Measurements from ENCODE around the gene DPAGT1. TPM values are rescaled to one million over a fixed set of nuclear protein-coding genes. Genes with fewer than 3 reads are reported as not detected.

DPAGT1 gene
- total and polyA plus RNA-seq, 5 experiments from 2014 or later, result 28.7 to 37.5 (median 29.0) TPM

GRCh38 chr11:119126675-119127268 lies 25.1 kb upstream of the DPAGT1 start:
- peaks cover 14 to 33% (median 28%) of the 10 kb centered on the region in 4 donors for H3K4me1 Mint-ChIP-seq
- no peaks in the 10 kb centered on the region for H3K9me3 Mint-ChIP-seq
- H3K36me3 Mint-ChIP-seq, result peaks cover 3 to 64% (median 7%) of the 10 kb centered on the region in 3 donors
- no peak overlapping the region for H3K4me3 Mint-ChIP-seq
- no peaks in the 10 kb centered on the region for H3K27me3 Mint-ChIP-seq
- DNase-seq (no peak), ATAC-seq (no peak)
- peak overlapping the region in 6 of 10 donors; percentile 3 to 72 (median 59) for H3K27ac Mint-ChIP-seq
- POLR2A ChIA-PET, result interaction anchor here (0.7 to 1.0 kb wide), 3 partner anchors 11 to 512 kb away, joined by 3 to 5 read pairs (median 3); no protein-coding TSS in a partner anchor

DNA sequence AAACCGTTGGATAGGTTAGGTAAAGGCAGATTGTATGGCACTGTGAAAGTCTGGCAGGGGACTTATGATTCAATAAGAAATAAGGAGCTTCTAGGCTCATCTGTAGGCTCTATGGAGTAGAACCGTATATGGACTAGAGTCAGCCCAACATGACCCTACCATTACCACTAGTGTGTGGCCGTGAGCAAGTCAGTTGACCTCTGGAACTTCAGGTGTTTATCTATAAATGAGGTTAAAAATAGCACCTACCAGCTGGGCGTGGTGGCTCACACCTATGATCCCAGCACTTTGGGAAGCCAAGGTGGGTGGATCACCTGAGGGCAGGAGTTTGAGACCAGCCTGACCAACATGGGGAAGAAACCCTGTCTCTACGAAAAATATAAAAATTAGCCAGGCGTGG lies 24.2 kb upstream of the DPAGT1 start:
- POLR2A ChIA-PET, result interaction anchor here (1.0 kb wide), 1 partner anchor 10 kb away, joined by 3 read pairs; no protein-coding TSS in a partner anchor
- ATAC-seq (no peak), DNase-seq (no peak)
- Mint-ChIP-seq H3K27me3 (no peaks in the 10 kb centered on the region), H3K27ac (peak overlapping the region in 1 of 10 donors; percentile 29), H3K4me1 (peaks cover 16 to 39% (median 32%) of the 10 kb centered on the region in 4 donors), H3K9me3 (no peaks in the 10 kb centered on the region), H3K4me3 (no peak overlapping the region), H3K36me3 (peaks cover 3 to 55% (median 5%) of the 10 kb centered on the region in 3 donors)

DNA sequence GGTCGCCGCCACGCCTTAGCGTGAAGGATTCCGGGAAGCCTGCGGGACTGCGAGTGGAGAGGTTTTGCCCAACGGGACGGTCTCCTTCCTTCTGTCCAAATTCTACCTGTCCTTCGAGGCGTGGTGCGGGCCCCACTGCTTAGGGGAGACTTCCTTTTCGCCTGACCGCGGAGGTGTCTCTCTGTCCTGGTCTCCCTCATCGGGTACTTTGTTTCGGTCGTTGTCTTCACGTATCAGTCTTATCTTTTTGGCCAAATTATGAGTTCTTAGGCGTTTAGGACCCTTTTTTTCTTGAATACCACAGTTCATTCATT lies 20.1 kb upstream of the DPAGT1 start:
- POLR2A ChIA-PET, result interaction anchor here (0.8 to 9.9 kb wide), 15 partner anchors 9 to 686 kb away, joined by 3 to 130 read pairs (median 6); partner anchors contain the start of genes C2CD2L, CENATAC, DPAGT1 and HMBS
- no peaks in the 10 kb centered on the region for H3K9me3 Mint-ChIP-seq
- H3K27me3 Mint-ChIP-seq, result no peaks in the 10 kb centered on the region
- H3K4me1 Mint-ChIP-seq, result peaks cover 25 to 43% (median 42%) of the 10 kb centered on the region in 4 donors
- DNase-seq (no peak), ATAC-seq (no peak)
- H3K27ac Mint-ChIP-seq, result peak overlapping the region; percentile 95 to 98 (median 96)
- H3K36me3 Mint-ChIP-seq, result peaks cover 0 to 22% (median 3%) of the 10 kb centered on the region in 3 donors
- H3K4me3 Mint-ChIP-seq, result peak overlapping the region; percentile 84 to 99 (median 92)

GRCh38 chr11:119121008-119121810 lies 19.6 kb upstream of the DPAGT1 start, which contains the start of gene HINFP:
HINFP (plus strand) TSS chr11:119121580; CDS start chr11:119126945, 5,365 bp downstream.
- peak within 1 kb of the TSS; percentile 84 to 99 (median 92) for H3K4me3 Mint-ChIP-seq
- peak; percentile 94 to 100 (median 99) for DNase-seq
- peak; percentile 94 to 97 for ATAC-seq
- H3K4me1 Mint-ChIP-seq, result peaks cover 26 to 46% (median 43%) of the 10 kb centered on the region in 4 donors
- no peaks in the 10 kb centered on the region for H3K9me3 Mint-ChIP-seq
- H3K27ac Mint-ChIP-seq, result peak within 1 kb of the TSS; percentile 95 to 98 (median 96)
- POLR2A ChIA-PET, result interaction anchor here (0.7 to 9.9 kb wide), 18 partner anchors 9 to 685 kb away, joined by 3 to 130 read pairs (median 5); partner anchors contain the start of genes C2CD2L, CENATAC, DPAGT1 and HMBS
- H3K27me3 Mint-ChIP-seq, result no peaks in the 10 kb centered on the region
- peaks cover 0 to 20% (median 3%) of the 10 kb centered on the region in 3 donors for H3K36me3 Mint-ChIP-seq

GRCh38 chr11:119120639-119121007 lies 19.0 kb upstream of the DPAGT1 start:
- Mint-ChIP-seq H3K27ac (peak overlapping the region; percentile 95 to 98 (median 96)), H3K36me3 (peaks cover 0 to 20% (median 3%) of the 10 kb centered on the region in 3 donors), H3K4me1 (peaks cover 30 to 52% (median 47%) of the 10 kb centered on the region in 4 donors), H3K4me3 (peak overlapping the region; percentile 84 to 99 (median 92)), H3K9me3 (no peaks in the 10 kb centered on the region), H3K27me3 (no peaks in the 10 kb centered on the region)
- DNase-seq (peak in 1 of 10 donors; percentile 15), ATAC-seq (no peak)
- POLR2A ChIA-PET, result interaction anchor here (1.1 to 9.9 kb wide), 12 partner anchors 12 to 207 kb away, joined by 3 to 130 read pairs (median 7); partner anchors contain the start of genes C2CD2L, DPAGT1, HMBS and HYOU1

DNA sequence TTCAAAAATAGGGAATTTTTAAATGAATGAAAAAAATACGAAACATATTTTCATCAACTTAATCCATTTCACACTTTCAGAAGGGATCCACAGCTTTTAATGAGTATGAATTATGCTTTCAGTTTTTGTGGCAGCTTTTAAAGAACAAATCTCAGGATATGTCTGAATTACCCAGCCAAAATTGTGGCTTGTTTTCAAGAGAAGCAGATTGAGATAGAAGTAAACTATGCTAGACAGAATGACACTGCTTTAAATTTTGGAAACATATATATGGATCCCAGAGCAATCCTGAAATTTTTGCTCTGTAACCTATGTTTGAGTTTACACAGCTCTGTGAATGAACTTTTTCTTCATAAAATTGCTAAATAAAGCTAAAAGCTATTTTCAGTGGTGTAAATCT lies 17.3 kb upstream of the DPAGT1 start:
- no peaks in the 10 kb centered on the region for H3K9me3 Mint-ChIP-seq
- peak overlapping the region in 1 of 10 donors; percentile 57 for H3K27ac Mint-ChIP-seq
- POLR2A ChIA-PET, result interaction anchor here (0.9 to 9.9 kb wide), 5 partner anchors 11 to 52 kb away, joined by 3 to 130 read pairs (median 10); partner anchors contain the start of genes C2CD2L and DPAGT1
- H3K4me1 Mint-ChIP-seq, result peaks cover 36 to 59% (median 56%) of the 10 kb centered on the region in 4 donors
- ATAC-seq (no peak), DNase-seq (no peak)
- no peaks in the 10 kb centered on the region for H3K27me3 Mint-ChIP-seq
- H3K4me3 Mint-ChIP-seq, result no peak overlapping the region
- H3K36me3 Mint-ChIP-seq, result peaks cover 5 to 21% (median 6%) of the 10 kb centered on the region in 3 donors

GRCh38 chr11:119118227-119118626 lies 16.6 kb upstream of the DPAGT1 start:
- Mint-ChIP-seq H3K27ac (peak overlapping the region in 3 of 10 donors; percentile 40 to 85 (median 52)), H3K36me3 (peaks cover 5 to 21% (median 6%) of the 10 kb centered on the region in 3 donors), H3K9me3 (no peaks in the 10 kb centered on the region), H3K27me3 (no peaks in the 10 kb centered on the region), H3K4me1 (peaks cover 35 to 60% (median 53%) of the 10 kb centered on the region in 4 donors), H3K4me3 (no peak overlapping the region)
- POLR2A ChIA-PET, result interaction anchor here (0.9 to 9.9 kb wide), 4 partner anchors 10 to 99 kb away, joined by 3 to 130 read pairs (median 26); partner anchors contain the start of genes C2CD2L and DPAGT1
- ATAC-seq, result no peak
- no peak for DNase-seq

DNA sequence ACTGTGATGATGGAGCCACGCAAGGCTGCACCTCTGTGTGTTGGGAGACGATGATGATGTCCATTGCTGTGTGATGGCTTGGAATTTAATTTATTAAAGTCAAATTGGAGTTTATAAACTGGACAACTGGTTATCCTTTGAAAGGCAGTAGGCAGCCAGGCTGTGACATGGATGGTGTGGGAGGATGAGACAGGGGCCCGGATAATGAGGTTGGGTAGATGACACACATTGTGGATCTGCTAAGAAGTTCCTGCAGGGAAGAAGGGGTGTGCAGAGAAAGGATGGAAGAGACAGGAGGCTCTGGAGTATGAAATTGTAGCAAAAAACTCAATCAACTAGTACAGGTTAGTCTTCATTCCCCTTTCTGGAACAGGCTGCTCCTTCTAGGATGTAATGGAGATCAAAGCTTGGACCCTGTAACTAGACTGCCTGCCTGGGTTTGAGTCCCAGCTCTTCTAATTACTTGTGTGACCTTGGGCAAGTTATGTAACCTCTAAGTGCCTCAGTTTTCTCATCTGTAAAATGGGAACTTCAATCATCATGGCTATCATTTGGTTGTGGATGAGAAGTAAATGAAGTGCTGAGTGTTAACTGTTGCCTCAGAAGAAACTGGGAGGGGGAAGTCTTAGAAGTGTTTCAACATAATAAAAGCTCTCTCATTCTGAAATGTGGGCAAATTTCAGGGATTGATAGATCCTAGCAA lies 15.5 kb upstream of the DPAGT1 start:
- Mint-ChIP-seq H3K9me3 (no peaks in the 10 kb centered on the region), H3K4me1 (peaks cover 33 to 56% (median 46%) of the 10 kb centered on the region in 4 donors), H3K36me3 (peaks cover 5 to 25% (median 6%) of the 10 kb centered on the region in 3 donors), H3K27me3 (no peaks in the 10 kb centered on the region), H3K27ac (peak overlapping the region; percentile 21 to 98 (median 76)), H3K4me3 (peak overlapping the region in 4 of 10 donors; percentile 24 to 81 (median 26))
- ATAC-seq (no peak), DNase-seq (no peak)
- POLR2A ChIA-PET, result interaction anchor here (1.2 to 9.9 kb wide), 5 partner anchors 9 to 98 kb away, joined by 3 to 130 read pairs (median 32); partner anchors contain the start of genes C2CD2L, DPAGT1 and HMBS

DNA sequence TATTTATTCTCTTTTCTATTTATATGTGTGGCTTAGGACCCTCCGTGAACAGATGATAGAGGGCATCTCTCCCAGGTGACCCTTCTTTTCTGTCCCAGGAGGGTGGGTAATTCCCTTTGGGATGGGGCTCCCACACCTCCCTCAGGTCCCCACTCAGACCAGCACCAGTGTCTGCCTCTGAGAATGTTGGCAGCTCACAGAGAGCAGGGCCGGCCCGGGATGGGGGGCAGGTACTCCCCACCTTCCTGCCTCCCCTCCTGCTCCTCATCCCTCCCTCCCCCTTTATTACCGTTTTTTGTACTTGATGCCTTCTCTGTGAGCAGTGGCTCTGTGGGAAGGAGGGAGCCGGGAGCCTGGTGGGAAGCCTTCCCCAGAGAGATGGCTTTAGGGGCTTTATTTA lies 14.9 kb upstream of the DPAGT1 start:
- Mint-ChIP-seq H3K36me3 (peaks cover 7 to 29% (median 10%) of the 10 kb centered on the region in 3 donors), H3K9me3 (no peaks in the 10 kb centered on the region), H3K4me1 (peaks cover 29 to 51% (median 45%) of the 10 kb centered on the region in 4 donors), H3K27me3 (no peaks in the 10 kb centered on the region), H3K4me3 (peak overlapping the region in 8 of 10 donors; percentile 33 to 87 (median 64)), H3K27ac (peak overlapping the region; percentile 77 to 99 (median 98))
- no peak for DNase-seq
- POLR2A ChIA-PET, result interaction anchor here (0.9 to 9.9 kb wide), 5 partner anchors 8 to 31 kb away, joined by 4 to 130 read pairs (median 32); partner anchors contain the start of genes C2CD2L, DPAGT1 and HMBS
- ATAC-seq, result no peak

DNA sequence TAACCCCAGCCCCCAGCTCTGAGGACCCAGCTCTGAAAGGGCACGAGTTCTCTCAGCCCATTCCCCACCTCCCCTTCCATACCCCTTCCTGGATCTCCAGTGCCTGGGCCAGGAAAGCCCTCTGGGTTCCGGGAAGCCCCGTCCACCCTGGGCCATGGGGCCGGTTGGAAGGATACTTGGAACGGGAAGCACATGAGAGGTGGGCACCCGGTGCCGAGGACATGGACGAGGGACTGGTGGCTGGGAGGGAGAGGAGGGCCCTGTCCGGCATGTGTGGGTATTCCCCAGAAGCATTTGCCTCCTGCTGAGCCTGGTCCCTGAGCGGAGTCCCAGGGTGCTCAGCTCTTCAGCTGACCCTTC lies 14.6 kb upstream of the DPAGT1 start:
- Mint-ChIP-seq H3K4me1 (peaks cover 29 to 55% (median 43%) of the 10 kb centered on the region in 4 donors), H3K4me3 (peak overlapping the region; percentile 79 to 91 (median 85)), H3K9me3 (no peaks in the 10 kb centered on the region), H3K27ac (peak overlapping the region; percentile 92 to 99 (median 98)), H3K27me3 (no peaks in the 10 kb centered on the region), H3K36me3 (peaks cover 7 to 33% (median 11%) of the 10 kb centered on the region in 3 donors)
- POLR2A ChIA-PET, result interaction anchor here (0.5 to 9.9 kb wide), 10 partner anchors 8 to 507 kb away, joined by 3 to 130 read pairs (median 4); partner anchors contain the start of genes C2CD2L, DPAGT1 and HMBS
- DNase-seq (no peak), ATAC-seq (no peak)

DNA sequence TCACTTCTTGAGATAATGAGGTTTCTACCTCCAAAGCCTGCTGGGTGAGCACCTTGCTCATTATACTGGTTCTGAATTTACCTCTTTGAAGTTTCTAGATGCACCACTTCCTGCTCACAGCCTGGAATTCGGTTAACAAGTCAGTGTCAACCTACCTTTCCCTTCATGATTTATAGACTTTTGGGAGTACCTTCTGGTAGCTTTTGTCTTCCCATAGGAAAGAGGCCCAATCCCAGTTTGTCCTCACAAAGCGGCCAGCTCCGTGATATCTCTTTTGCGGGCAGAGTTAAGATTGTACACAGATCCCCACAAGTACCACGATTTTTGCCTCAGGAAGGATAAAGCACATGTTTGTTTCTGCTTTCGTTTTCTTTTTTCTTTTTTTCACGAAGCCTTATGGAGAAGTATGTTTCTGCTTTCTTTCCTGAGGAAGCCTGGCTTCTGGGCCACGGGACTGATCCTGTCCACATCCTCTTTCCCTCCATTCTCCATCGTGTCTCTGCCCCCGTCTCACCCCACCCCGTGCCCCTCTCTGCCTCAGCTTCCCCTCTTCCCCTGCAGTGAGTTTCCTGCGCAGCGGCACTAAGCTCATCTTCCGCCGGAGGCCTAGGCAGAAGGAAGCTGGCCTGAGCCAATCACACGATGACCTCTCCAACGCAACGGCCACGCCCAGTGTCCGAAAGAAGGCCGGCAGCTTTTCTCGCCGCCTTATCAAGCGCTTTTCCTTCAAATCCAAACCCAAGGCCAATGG lies 14.0 kb upstream of the DPAGT1 start:
- no peaks in the 10 kb centered on the region for H3K27me3 Mint-ChIP-seq
- DNase-seq (peak in 5 of 10 donors; percentile 29 to 74 (median 57)), ATAC-seq (peak; percentile 89 to 95)
- H3K9me3 Mint-ChIP-seq, result no peaks in the 10 kb centered on the region
- peaks cover 25 to 54% (median 38%) of the 10 kb centered on the region in 4 donors for H3K4me1 Mint-ChIP-seq
- peak overlapping the region; percentile 79 to 91 (median 85) for H3K4me3 Mint-ChIP-seq
- peak overlapping the region; percentile 92 to 99 (median 98) for H3K27ac Mint-ChIP-seq
- POLR2A ChIA-PET, result interaction anchor here (0.5 to 9.9 kb wide), 11 partner anchors 8 to 507 kb away, joined by 3 to 130 read pairs (median 4); partner anchors contain the start of genes C2CD2L, DPAGT1, HMBS and VPS11
- H3K36me3 Mint-ChIP-seq, result peaks cover 7 to 38% (median 11%) of the 10 kb centered on the region in 3 donors

Measured in naive thymus-derived CD8-positive, alpha-beta T cell (primary cell).